ENCODE results near the gene CAMKK2.
"Not testable (repeated sequence)": the region's sequence is repeated elsewhere in the genome, so short reads cannot be mapped to it uniquely, and the experiment has no call there.

The CAMKK2 gene

DNA sequence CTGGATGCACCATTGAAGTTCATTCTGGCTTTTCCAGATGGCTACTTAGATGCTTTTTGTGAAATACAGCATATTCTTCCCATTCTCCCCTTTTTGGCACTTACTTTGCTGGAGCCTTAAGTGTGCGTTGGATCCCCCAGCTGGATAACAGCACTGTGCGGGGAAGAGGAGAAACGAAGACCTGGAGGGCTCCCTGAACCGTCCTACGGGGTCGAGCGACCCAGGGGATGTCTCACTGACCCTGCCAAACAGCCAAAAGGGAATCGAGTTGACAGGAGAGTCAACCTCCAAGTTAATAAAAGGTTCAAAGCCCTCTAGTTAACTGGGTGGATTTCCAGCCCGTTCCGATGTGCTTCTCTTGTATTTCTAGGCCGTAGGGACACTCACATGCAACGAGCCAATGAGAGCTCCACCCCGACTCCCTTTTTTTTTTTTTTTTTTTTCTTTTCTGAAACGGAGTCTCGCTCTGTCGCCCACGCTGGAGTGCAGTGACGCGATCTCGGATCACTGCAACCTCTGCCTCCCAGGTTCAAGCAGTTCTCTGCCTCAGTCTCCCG is 1.0 kb upstream of the CAMKK2 start:
- no peak for DNase-seq

DNA sequence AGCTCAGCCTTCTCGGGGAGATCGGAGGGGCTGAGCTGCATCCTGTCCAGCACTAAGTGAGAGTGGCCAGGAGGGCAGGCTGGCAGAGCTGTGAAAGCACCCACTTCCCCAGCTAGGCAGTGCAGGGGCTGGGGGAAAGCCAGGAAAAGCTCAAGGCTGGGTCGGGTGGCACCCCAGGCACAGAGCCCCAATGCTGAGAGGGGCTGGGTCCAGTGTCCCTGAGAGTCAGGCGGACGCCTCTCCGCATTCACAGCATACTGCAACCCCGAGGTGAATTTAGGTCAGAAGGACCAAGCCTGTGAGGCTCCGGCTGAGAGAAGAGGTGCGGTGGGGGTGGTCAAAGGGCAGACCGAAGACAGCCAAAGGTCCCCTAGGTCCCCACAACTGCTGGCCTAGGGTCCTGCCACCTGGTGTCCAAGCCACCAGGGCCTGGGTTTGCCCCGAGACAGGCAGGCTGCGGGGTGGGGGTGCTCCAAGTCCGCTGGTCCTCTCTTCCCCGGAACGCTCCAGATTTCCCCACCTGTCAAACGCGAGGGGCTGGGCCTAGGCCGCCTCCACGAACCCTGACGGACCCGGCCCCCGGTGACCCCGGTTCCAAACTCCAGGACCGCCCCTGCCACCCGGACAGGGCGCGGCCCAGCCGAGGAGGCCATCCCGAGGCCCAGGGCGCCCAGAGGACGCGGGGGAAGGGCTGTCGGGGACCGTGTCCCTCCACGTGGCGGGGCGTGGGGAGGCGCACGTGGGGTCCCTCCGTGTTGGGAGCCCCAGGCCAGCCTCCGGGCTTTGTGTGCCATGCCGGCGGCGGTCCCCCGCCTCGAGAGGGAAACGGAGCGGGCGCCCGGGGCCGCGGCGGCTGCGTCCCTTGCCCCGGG is 527 bp downstream of the CAMKK2 start:
- no peak for DNase-seq

DNA sequence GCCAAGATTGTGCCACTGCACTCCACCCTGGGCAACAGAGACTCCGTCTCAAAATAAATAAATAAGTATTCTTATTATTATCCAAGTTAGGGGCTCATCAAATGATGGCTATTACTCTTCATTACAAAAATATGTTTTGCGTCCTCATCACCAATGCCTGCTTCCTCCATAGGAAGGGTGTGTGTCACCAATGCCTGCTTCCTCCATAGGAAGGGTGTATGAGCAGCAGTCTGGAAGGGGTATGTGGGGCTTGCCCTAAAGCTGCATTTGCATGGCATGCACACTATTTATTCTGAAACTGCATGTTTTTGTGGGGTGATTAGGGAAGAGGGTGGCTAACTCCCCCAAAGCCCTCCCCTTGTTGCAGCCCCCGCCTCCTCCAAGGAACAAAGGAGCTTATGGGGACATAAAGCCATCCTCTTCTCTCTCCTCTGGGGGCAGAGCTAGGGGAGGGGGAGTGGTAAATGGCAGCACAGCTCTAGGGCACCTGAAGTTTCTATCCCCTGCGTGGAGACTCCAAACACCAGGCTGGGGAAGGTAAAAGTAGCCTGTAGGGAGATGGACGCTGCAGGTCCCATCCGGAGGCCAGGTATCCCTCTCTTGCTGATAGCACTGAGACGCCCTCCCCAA is 1.3 kb downstream of the CAMKK2 start:
- no peak for DNase-seq

DNA sequence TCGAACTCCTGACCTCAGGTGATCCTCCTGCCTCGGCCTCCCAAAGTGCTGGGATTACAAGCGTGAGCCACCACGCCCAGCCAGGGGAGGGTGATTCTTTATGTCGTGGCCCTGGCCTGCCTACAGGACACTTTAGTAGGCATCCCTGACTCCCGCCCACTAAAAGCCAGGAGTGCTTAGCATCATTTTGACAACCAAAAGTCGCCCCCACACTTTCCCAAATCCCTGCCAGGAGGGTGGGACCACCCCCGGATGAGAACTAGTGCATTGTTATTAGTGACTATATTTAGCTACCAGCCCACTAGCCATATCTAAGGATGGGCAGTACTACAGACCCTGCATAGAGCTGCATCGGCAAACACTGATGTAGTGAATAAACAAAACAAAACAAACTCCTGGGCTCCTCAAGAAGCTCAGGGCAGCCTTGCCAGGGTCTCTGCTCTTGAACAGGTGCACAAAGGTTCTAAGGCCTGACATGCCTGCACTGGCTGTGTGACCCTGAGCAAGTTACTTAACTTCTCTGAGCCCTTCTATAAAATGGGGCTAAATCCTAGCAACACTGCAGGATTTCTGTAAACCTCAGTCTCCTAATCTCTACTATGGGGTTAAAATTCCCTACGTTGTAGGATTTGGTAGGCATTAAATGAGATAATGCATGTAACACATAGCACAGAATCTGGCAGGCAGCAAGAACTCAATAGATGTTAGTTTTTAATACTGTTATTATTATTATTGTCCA is 2.2 kb downstream of the CAMKK2 start:
- no peak for DNase-seq

DNA sequence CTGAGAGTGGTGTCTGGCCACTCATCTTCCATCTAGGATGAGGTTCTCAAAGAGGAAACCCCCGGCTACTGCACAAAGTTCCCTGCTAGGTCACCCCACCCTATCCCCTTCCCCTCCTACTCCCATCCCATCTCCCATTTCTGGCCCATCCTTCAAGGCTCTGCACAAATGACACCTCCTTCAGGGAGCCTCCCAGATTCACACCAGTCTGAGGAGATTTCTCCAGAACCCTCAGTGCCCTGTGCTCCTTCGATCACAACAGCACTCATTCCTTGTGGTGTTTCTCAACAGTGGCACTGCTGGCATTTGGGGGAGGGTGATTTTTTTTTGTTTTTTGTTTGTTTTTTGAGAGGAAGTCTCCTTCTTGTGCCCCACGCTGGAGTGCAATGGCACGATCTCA is 2.9 kb downstream of the CAMKK2 start:
- no peak for DNase-seq

DNA sequence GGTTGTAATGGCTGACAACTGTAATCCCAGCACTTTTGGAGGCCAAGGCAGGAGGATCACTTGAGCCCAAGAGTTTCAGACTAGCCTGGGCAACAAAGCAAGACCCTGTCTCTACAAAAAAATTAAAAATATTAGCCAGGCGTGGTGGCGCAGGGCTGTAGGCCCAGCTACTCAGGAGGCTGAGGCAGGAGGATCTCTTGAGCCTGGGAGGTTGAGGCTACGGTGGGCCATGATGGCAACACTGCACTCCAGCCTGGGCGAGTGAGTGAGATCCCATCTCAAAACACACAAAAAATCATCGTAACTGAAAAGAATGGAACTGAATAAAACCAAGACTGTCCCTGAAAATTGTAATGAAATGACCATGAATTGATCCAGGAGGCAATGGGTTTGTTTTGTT is 6.1 kb downstream of the CAMKK2 start:
- DNase-seq: no peak

DNA sequence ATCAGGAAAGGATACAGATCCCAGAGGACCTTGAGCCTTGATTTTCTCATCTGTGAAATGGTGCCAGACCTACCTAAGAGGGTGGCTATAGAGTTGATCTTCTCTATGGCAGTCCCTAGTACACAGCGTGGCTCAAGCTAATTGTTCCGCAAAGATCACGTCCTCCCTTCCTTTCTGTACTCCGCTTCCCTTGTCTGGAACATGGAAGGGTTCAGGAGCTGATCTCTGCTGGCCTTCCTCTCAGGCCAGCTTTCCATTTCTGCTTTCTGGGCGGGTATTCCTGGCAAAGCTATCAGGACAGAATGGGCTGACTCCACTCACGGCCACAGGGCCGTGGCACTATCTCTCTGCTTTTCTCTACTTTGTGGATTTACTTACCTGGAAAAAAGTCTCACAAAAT is 6.5 kb downstream of the CAMKK2 start:
- no peak for DNase-seq

DNA sequence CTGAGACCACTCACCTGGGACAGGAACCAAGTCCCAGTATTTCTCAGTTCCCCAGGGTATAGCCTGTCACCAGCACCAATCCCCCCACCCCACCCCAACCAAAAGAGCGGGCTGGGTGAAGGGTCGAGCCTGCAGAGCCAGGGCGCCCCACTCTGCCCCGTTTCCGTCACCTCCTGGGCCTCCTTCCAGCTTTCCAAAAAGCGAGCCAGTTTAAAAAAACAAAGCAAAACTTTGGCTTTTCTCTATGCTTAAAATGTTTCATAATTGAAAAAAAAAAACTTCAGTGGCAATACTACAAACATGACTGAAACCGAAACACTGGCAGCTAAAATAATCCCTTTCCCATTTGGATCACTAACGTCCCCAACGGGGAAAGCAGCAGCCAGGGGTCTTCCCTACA is 7.5 kb downstream of the CAMKK2 start:
- DNase-seq: no peak

DNA sequence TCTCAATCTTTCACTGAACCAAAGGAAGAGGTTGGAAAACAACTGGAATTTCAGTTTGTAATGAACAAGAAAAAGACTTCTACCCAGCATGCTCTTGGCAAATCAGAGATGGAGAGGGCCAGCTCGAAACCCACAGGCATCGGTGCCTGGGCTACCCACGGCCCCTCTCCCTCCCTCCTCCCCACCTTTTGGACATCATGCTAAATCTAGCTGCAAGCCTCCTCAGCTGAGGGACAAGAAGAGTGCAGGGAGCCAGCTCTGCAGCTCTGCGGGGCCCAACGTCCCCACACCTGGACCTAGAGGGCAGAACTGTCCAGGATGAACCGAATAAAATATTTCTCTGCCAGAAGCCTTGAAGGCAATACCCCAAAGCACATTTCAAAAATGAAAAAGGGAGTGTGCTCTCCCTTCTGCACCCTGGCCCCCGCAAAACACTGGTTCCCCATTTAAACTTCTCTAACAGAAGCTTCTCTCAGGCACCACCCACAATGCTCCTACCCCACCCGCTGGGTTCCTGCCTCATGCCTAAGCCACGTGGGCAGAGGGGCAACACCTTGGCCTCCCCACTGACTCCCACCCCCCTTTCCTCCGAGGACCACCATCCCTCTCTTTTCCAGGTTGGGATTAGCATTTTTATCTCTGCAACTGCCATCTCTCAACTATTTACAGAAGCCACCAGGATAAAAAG is 8.2 kb downstream of the CAMKK2 start:
- DNase-seq: no peak

DNA sequence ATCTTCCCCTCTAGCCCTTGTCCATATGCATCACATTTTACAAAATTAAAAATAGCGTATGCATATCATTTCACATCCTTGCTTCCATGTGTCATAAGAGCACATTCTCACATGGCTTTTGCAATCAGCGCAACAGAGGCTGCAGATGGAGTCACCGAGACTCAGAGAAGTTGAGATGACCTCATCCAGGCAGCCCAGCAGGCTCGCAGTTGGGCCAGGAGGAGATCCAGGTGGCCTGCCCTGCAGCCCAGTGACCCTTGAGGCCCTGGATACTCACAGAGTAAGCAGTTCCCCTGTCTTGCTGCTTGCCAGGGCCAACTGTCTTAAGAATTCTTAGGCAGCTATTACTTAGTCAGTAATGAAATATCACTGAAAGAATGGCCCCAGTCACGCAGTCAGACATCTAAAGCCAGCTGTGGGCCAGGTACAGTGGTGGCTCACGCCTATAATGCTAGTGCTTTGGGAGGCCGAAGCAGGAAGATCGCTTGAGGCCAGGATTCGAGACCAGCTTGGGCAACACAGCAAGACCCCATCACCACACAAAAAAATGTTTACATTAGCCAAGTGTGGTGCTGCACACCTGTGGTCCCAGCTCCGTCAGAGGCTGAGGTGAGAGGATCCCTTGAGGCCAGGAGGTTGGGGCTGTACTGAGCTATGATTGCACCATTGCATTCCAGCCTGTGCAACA is 9.1 kb downstream of the CAMKK2 start:
- DNase-seq: no peak

DNA sequence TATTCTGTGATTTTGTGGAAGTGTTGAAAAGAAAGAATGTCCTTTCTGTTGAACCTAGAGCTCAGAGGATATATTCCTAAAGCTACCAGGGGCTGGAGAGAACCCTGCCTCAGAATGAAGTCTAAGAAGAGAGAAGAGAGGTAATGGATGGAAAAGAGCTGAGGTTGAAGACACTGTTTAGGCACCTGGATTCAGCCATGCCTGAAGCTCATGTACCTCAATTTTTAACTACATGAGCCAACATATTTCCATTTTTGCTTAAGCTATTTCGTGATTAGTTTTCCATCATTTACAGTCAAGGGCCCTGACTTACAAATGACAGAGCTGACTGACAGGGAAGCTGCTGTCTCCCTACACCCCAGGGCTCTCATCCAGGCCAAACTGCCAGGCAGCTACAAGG is 10.7 kb downstream of the CAMKK2 start:
- no peak for DNase-seq

DNA sequence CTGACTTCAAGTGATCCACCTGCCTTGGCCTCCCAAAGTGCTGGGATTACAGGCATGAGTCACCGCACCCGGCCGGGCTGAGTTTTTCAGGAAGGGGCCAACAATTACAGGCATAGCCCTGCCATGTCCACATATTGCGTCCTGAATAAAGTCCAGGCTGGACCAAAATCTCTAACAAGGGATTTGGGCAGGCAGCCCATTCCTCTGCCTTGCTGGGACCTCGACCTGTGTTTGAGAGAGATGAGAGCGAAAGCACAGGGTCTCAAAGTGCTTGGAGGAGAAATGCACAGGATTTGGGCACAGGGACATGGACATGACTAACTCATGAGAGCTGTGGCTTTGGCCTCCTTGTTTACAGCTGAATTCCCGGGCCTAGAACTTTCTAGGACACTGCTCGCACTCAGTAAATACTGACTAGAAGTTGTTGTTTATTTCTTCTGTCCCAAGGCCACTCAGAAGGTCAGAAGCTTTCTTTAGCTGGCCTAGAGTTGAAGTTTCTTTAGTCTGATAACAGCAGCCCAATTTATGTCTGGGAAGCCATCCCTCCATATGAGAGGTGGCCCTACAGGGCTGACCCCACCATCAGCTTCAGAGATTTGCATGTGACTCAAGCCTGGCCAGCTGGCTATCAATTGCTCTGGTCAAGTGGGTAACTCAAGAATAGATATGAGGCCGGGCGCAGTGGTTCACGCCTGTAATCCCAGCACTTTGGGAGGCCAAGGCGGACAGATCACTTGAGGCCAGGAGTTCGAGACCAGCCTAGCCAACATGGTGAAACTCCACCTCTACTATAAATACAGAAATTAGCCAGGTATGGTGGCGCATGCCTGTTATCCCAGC is 11.7 kb downstream of the CAMKK2 start:
- no peak for DNase-seq

DNA sequence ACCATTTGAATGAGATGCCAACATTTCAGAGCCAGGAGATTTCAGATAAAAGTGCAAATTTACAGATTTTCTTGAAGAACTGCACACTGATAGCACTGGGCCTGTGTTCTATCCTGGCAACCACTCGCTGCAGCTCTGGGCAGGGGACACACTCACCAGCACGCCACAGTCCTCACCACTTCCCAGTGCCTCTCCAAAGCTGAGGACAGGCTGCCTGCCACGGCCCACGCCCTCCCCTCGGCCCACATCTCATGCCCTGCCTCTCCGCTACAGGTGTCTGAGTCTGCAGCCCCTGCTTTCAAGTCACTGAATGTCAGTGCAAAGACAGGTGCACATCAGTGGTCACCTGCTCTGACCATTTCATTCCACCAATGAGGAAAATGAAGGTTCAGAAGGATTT is 12.7 kb downstream of the CAMKK2 start:
- DNase-seq: no peak

DNA sequence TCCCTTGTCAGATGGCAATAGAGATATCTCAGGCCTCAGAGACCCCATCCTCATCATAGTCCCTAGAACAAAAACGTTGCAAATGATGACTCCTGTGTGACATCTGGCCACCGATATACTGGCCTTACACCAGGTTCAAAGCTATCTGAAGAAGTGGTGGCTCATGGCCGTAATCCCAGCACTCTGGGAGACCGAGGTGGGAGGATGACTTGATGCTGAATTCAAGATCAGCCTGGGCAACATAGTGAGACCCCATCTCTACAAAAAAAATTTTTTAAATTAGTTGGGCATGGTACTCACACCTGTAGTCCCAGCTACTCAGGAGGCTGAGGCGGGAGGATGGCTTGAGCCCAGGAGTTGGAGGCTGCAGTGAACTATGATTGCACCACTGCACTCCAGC is 13.1 kb downstream of the CAMKK2 start:
- DNase-seq: no peak

DNA sequence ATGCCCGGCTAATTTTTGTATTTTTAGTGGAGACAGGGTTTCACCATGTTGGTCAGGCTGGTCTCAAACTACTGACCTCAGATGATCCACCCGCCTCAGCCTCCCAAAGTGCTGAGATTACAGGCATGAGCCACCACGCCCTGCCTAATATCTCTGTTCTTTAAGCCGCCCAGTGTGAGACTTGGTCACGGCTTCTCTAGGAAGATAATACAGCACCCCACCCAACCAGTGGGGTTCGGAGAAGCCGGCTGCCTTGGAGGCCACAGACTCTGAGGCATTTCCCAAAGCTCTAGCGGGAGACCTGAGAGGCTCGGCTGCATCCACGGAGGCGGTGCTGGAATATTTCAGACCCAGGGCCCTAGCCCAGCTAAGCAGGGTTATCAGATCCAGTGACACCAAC is 13.6 kb downstream of the CAMKK2 start:
- DNase-seq: not testable (repeated sequence)

DNA sequence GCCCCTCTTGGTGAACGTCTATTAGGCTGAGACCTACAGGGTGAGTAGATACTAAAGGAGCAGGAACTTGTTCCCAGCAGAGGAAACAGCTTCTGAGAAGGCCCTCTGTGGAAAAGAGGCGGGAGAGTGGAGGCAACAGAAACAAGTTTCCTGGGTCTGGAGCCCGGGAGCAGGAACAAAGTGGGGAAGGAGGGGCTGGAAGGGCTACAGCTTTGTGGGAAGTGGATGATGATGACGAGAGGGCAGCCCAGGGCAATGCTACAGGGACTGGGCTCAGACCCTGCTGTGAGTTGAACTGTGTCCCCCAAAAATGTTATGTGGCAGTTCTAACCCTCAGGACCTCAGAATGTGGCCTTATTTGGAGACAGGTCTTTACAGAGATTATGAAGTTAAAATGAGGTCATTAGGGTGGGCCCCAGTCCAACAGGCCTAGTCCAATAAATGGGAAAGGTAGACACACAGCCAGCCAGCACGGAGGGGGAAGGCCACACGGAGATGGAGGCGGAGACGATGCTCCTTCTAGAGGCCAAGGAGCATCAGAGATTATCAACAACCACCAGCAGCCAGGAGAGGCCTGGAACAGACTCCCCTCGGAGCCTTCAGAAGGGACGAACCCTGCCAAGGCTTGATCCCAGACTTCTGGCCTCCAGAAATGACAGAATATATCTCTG is 14.3 kb downstream of the CAMKK2 start:
- no peak for DNase-seq

DNA sequence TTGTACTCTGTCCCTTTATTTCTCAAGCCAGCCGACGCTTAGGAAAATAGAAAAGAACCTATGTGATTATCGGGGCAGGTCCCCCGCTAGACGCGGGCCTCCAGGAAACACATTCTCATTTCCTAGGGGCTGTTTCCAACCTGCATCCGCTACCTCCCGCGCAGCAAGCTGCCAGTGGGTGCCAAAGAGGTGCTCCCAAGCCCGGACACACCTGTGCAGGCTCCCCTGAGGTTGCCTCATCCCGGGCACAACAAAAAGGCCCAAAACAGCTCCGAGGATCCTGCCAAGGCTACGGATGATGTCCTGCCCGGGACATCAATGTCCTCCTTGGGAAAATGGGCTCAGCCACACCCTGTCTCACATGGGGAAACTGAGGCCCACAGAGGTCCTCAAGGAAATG is 15.4 kb downstream of the CAMKK2 start:
- not testable (repeated sequence) for DNase-seq

DNA sequence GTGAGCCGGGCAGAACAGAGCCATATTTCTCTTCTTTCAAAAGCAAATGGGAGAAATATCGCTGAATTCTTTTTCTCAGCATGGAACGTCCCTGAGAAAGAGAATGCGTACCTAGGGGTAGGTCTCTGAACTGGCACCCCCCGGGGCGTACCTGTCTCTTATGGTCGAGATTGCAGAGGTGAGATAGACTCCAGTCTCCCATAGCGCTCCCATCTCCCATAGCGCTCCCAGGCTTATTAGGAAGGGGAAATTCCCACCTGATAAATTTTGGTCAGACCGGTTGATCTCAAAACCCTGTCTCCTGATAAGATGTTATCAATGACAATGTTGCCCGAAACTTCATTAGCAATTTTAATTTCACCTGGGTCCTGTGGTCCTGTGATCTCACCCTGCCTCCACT is 16.0 kb downstream of the CAMKK2 start:
- not testable (repeated sequence) for DNase-seq

DNA sequence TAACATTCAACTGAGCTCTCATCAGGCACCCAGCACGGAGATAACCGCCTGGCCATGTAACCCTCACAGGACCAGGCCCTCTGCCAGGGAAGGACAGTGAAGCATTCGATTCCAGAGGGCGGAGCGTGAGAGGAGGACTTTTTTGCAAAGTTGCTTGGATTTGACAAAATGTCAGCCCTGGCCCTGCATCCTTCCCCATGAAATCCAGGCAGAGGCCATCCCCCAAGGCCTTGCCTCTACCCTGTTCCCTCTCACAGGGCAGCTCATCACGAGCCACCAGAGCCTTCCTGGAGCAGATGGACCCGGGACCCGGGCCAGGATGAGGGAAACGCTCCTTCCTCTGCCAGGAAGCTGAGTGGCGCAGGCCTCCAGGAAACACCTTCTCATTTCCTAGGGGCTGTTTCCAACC is 17.0 kb downstream of the CAMKK2 start:
- no peak for DNase-seq

DNA sequence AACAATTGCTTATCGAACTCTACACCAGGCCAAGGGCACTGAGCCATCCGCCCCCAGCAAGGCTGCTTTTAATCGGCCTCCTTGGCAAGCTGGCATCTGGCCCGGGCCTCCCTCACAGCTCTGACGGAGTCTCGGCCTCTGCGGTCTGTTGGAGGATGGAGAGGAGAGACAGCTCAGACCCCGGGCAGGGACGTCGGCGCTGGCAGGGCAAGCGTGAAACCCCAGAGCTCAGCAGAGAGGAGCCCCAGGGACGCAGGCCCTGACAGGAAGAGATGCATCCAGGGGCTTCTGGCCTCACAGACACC is 17.5 kb downstream of the CAMKK2 start:
- no peak for DNase-seq

All from CD4-positive, alpha-beta T cell treated with Interleukin-4 for 4 hours (primary cell).